A673 (cell line): Measurements from ENCODE around the gene GHRHR. TPM values are rescaled to one million over a fixed set of nuclear protein-coding genes. Genes with fewer than 3 reads are reported as not detected.

Experiments
- BruUV-seq: library from RNA; stranded (reverse); fragments of 400-500 nt; replicated peaks from 2 replicates; lab custom pipeline; 2021; lab: Mats Ljungman, UMichigan
- CTCF ChIA-PET: fragments of 300-600 bp; sonication (Branson Sonifier 250); formaldehyde crosslinking; loops from one replicate; lab custom pipeline; 2022; ENCODE audit warnings: antibody characterized with exemption; lab: Charles Lee
- POLR2A ChIA-PET: fragments of 300-600 bp; sonication (Branson Sonifier 250); formaldehyde crosslinking; loops from one replicate; lab custom pipeline; 2022; ENCODE audit warnings: antibody characterized with exemption; ENCODE audit not compliant: low non-redundant PET; lab: Charles Lee
- DNase-seq: peaks from one replicate; pipeline ENCODE4 v3.0.0-alpha.2; 2015; ENCODE audit warnings: low spot score
- H3K27ac ChIP-seq: fragments of 200-600 bp; sonication (generic); 2 replicates; pipeline ENCODE4 v1.5.1; 2016; ENCODE audit warnings: mixed run types, low read depth, mild to moderate bottlenecking, mixed read lengths, antibody characterized with exemption, low read length; ENCODE audit not compliant: poor library complexity, severe bottlenecking
- H3K27me3 ChIP-seq: fragments of 200-600 bp; sonication (generic); replicated peaks from 2 replicates; pipeline ENCODE4 v1.6.1; 2017; ENCODE audit warnings: mixed run types, low read depth, mild to moderate bottlenecking, mixed read lengths, antibody characterized with exemption, low read length; ENCODE audit not compliant: insufficient read depth, poor library complexity
- H3K36me3 ChIP-seq: fragments of 200-600 bp; sonication (generic); 2 replicates; pipeline ENCODE4 v1.6.1; 2016; ENCODE audit warnings: mixed run types, mild to moderate bottlenecking, mixed read lengths, antibody characterized with exemption, low read length; ENCODE audit not compliant: insufficient read depth, poor library complexity, severe bottlenecking
- H3K4me1 ChIP-seq: fragments of 200-600 bp; sonication (generic); 2 replicates; pipeline ENCODE4 v1.6.1; 2017; ENCODE audit warnings: mixed run types, mild to moderate bottlenecking, mixed read lengths, antibody characterized with exemption, low read length; ENCODE audit not compliant: insufficient read depth, poor library complexity, severe bottlenecking
- H3K4me3 ChIP-seq: fragments of 200-600 bp; sonication (generic); 2 replicates; pipeline ENCODE4 v1.5.1; 2016; ENCODE audit warnings: low read depth, mixed run types, mild to moderate bottlenecking, mixed read lengths, low read length; ENCODE audit not compliant: poor library complexity, severe bottlenecking
- H3K9me3 ChIP-seq: fragments of 200-600 bp; sonication (generic); 2 replicates; pipeline ENCODE4 v1.6.1; 2016; ENCODE audit warnings: mixed run types, low read depth, mild to moderate bottlenecking, mixed read lengths, antibody characterized with exemption, low read length; ENCODE audit not compliant: poor library complexity, severe bottlenecking
- CTCF ChIP-seq: fragments of 300-800, 200-600 bp; sonication (generic); conservative IDR thresholded peaks from 2 replicates; pipeline ENCODE4 v1.5.1; 2017; ENCODE audit warnings: low read depth, mild to moderate bottlenecking, antibody characterized with exemption, low read length, moderate library complexity, mixed read lengths
- EZH2 ChIP-seq: fragments of 200-600 bp; sonication (generic); IDR thresholded peaks from 2 replicates; pipeline ENCODE4 v1.6.1; 2017; ENCODE audit warnings: borderline replicate concordance, low read depth, mild to moderate bottlenecking, mixed read lengths, antibody characterized with exemption, low read length; ENCODE audit not compliant: poor library complexity, severe bottlenecking
- intact Hi-C: fragments of 100-400 bp; cut with micrococcal nuclease; formaldehyde crosslinking; loops from one replicate; pipeline ENCODE4 v1.10.0; 2022; ENCODE audit not compliant: unreplicated experiment
- total RNA-seq: library from RNA; stranded (reverse); gene quantifications from 2 replicates; pipeline ENCODE4 v1.2.3, GENCODE V29; 2021

GHRHR gene
- total RNA-seq, 1 experiment from 2014 or later: not detected

GRCh38 chr7:30917216-30917893, 46.4 kb upstream of the GHRHR start:
- no peak overlapping the region for H3K27ac ChIP-seq
- BruUV-seq: no TSS peak
- H3K9me3 ChIP-seq: no peaks in the 10 kb centered on the region
- no peaks in the 10 kb centered on the region for H3K4me1 ChIP-seq
- TF ChIP-seq EZH2: no peak
- TF ChIP-seq CTCF: no peak
- intact Hi-C loops: no loop called here
- H3K36me3 ChIP-seq: no peaks in the 10 kb centered on the region
- DNase-seq: no peak
- no peaks in the 10 kb centered on the region for H3K27me3 ChIP-seq
- ChIA-PET CTCF (interaction anchor here (1.1 kb wide), 1 partner anchor 21 kb away, joined by 3 read pairs; no protein-coding TSS in a partner anchor), POLR2A (no interaction called here)
- H3K4me3 ChIP-seq: no peak overlapping the region

GRCh38 chr7:30918676-30919075, 45.1 kb upstream of the GHRHR start:
- H3K36me3 ChIP-seq: no peaks in the 10 kb centered on the region

GRCh38 chr7:30920021-30920583, 43.7 kb upstream of the GHRHR start:
- POLR2A ChIA-PET: no interaction called here
- DNase-seq: peak; percentile 32

More at GRCh38 chr7:30918676-30919075, 45.1 kb upstream of the GHRHR start:
- intact Hi-C loops: no loop called here
- ChIA-PET POLR2A (no interaction called here), CTCF (interaction anchor here (0.7 kb wide), 1 partner anchor 607 kb away, joined by 4 read pairs; no protein-coding TSS in a partner anchor)
- Histone ChIP-seq H3K4me3 (no peak overlapping the region), H3K27me3 (no peaks in the 10 kb centered on the region), H3K4me1 (no peaks in the 10 kb centered on the region), H3K27ac (no peak overlapping the region), H3K9me3 (no peaks in the 10 kb centered on the region)
- no TSS peak for BruUV-seq
- DNase-seq: no peak
- TF ChIP-seq EZH2 (no peak), CTCF (no peak)

More at GRCh38 chr7:30920021-30920583, 43.7 kb upstream of the GHRHR start:
- CTCF ChIA-PET: no interaction called here
- no TSS peak for BruUV-seq
- no peaks in the 10 kb centered on the region for H3K9me3 ChIP-seq
- H3K27ac ChIP-seq: no peak overlapping the region
- no peak overlapping the region for H3K4me3 ChIP-seq
- H3K27me3 ChIP-seq: no peaks in the 10 kb centered on the region
- H3K36me3 ChIP-seq: no peaks in the 10 kb centered on the region
- no peaks in the 10 kb centered on the region for H3K4me1 ChIP-seq
- no peak for TF ChIP-seq CTCF
- no peak for TF ChIP-seq EZH2
- intact Hi-C loops: no loop called here
